PFSK-1 (cell line): Measurements from ENCODE around the gene EEPD1. TPM values are rescaled to one million over a fixed set of nuclear protein-coding genes. Genes with fewer than 3 reads are reported as not detected.

Experiments used
- FOXP2 ChIP-seq: optimal IDR thresholded peaks from 2 replicates; pipeline ENCODE3; 2011; ENCODE audit warnings: borderline replicate concordance, control low read depth, inconsistent platforms; ENCODE audit not compliant: insufficient read depth; ENCODE audit errors: extremely low read length, extremely low read depth
- POLR2AphosphoS5 ChIP-seq: IDR thresholded peaks from 2 replicates; pipeline ENCODE4 v1.6.1; 2012; ENCODE audit warnings: low read depth, mild to moderate bottlenecking, control low read depth, low read length, moderate library complexity
- REST ChIP-seq, 2 experiments: IDR thresholded peaks; 2 replicates each; pipeline versions ENCODE4 v1.6.1 to v1.8.0; 2011 to 2012; ENCODE audit warnings: low read depth in 2 of 2, low read length in 2 of 2, control low read depth in 1 of 2, inconsistent platforms in 1 of 2, mild to moderate bottlenecking in 1 of 2, moderate library complexity in 1 of 2; ENCODE audit not compliant: insufficient read depth in 1 of 2
- SIN3A ChIP-seq: IDR thresholded peaks from 2 replicates; pipeline ENCODE4 v1.6.1; 2012; ENCODE audit warnings: mild to moderate bottlenecking, low read length, moderate library complexity, borderline replicate concordance; ENCODE audit not compliant: insufficient read depth
- TAF1 ChIP-seq: IDR thresholded peaks from 2 replicates; pipeline ENCODE4 v1.6.1; 2012; ENCODE audit warnings: low read length, control low read depth, borderline replicate concordance; ENCODE audit not compliant: insufficient read depth
- polyA plus RNA-seq: library from polyadenylated mRNA; unstranded; fragments of >200 nt; gene quantifications from one replicate; pipeline ENCODE4 v1.2.1, GENCODE V29; 2012; ENCODE audit warnings: low read depth, missing spikeins; ENCODE audit not compliant: insufficient read length

The EEPD1 gene
- 8.4 TPM for polyA plus RNA-seq

GRCh38 chr7:36152756-36153570 lies at the start of gene EEPD1:
Gene EEPD1, plus strand, starts transcription at chr7:36153254. Its CDS starts 1,071 bp downstream, at chr7:36154325.
- TF ChIP-seq POLR2AphosphoS5 (peak; percentile 41; the same call in 1 of the 2 replicates), FOXP2 (peak; percentile 91), SIN3A (no peak), REST (IDR thresholded peaks at IDR 0.05; ENCODE audit: insufficient read depth in 1 of 2, low read depth in 2 of 2, low read length in 2 of 2) (peak; percentile 28 to 38; a peak in 2 of 4 replicates), TAF1 (peak; percentile 55; the same call in 1 of the 2 replicates)

GRCh38 chr7:36103837-36104561 lies 49.1 kb upstream of the EEPD1 start:
- TF ChIP-seq SIN3A: no peak
- no peak for TF ChIP-seq TAF1
- TF ChIP-seq FOXP2: no peak
- TF ChIP-seq POLR2AphosphoS5: no peak
- no peak for TF ChIP-seq REST (IDR thresholded peaks at IDR 0.05; ENCODE audit: insufficient read depth in 1 of 2, low read depth in 2 of 2, low read length in 2 of 2)

- no peak for TF ChIP-seq FOXP2
- TF ChIP-seq TAF1: no peak
- no peak for TF ChIP-seq SIN3A
- no peak for TF ChIP-seq POLR2AphosphoS5
- TF ChIP-seq REST (IDR thresholded peaks at IDR 0.05; ENCODE audit: insufficient read depth in 1 of 2, low read depth in 2 of 2, low read length in 2 of 2): no peak
Measured at GRCh38 chr7:36107926-36108631, 45.0 kb upstream of the EEPD1 start.

- no peak for TF ChIP-seq POLR2AphosphoS5
- no peak for TF ChIP-seq FOXP2
- no peak for TF ChIP-seq TAF1
- no peak for TF ChIP-seq REST (IDR thresholded peaks at IDR 0.05; ENCODE audit: insufficient read depth in 1 of 2, low read depth in 2 of 2, low read length in 2 of 2)
- no peak for TF ChIP-seq SIN3A
Measured at GRCh38 chr7:36109013-36109627, 43.9 kb upstream of the EEPD1 start.
